AG04450 (cell line): ENCODE data around the gene KIAA0319L. TPM values are rescaled to one million over a fixed set of nuclear protein-coding genes. Genes with fewer than 3 reads are reported as not detected.
A peak's percentile ranks its signal among the peaks of the same experiment; 100 is the strongest.

Experiments
- CTCF ChIA-PET: fragments of 300-600, 350-600 bp; formaldehyde crosslinking; extraction: SDS; loops from one replicate; lab custom pipeline; 2022; ENCODE audit warnings: antibody characterized with exemption, inconsistent platforms; lab: Charles Lee
- POLR2A ChIA-PET: fragments of 350-600 bp; formaldehyde crosslinking; extraction: SDS; loops from one replicate; lab custom pipeline; 2021; ENCODE audit warnings: antibody characterized with exemption, inconsistent platforms; lab: Yijun Ruan, JAX
- DNase-seq: peaks from one replicate; pipeline ENCODE4 v3.0.0-alpha.2; 2011; ENCODE audit warnings: low read depth, low spot score
- H3K27ac ChIP-seq: one replicate; pipeline ENCODE4 v1.5.1; 2012; ENCODE audit warnings: low read depth, low read length, control low read depth
- H3K27me3 ChIP-seq: one replicate; pipeline ENCODE4 v1.6.0; 2012; ENCODE audit warnings: low read length; ENCODE audit not compliant: control insufficient read depth, insufficient read depth
- H3K4me3 ChIP-seq: 2 replicates; pipeline ENCODE4 v1.5.1; 2011; ENCODE audit warnings: mild to moderate bottlenecking, low read depth, low read length, control low read depth
- H3K9me3 ChIP-seq: 2 replicates; pipeline ENCODE4 v1.5.1; 2012; ENCODE audit warnings: low read length; ENCODE audit not compliant: control insufficient read depth, insufficient read depth
- polyA plus RNA-seq: library from polyadenylated mRNA; depleted of rRNA; stranded (reverse); fragments of >200 nt; gene quantifications from 2 replicates; pipeline ENCODE4 v1.2.3, GENCODE V29; 2011
- TF ChIP-seq, protein P1 (sequence below): IDR thresholded peaks from 2 replicates; pipeline ENCODE4 v1.5.1; 2011; ENCODE audit warnings: low read depth, low read length, control low read depth, inconsistent platforms

KIAA0319L gene
- polyA plus RNA-seq, 1 experiment, result 69.5 TPM

DNA sequence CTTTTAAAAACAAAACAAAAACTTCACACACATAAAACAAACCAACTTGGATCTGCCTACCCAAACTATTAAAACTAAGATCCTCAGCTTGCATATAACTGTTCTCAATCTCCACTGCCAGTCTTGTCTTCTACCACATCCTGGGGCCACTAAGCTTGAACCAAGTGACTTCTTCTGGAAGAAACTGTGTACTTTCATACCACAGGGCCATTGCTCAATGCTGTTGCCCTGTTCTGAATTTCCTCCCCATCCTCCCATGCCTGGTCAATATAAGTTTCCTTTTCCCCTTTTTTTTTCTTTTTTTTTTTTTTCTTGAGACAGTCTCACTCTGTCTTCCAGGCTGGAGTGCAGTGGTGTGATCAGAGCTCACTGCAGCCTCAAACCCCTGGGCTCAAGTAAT, 109.9 kb downstream of the KIAA0319L start:
- DNase-seq, result no peak
- ChIA-PET POLR2A (no interaction called here), CTCF (interaction anchor here (0.6 to 9.6 kb wide), 3 partner anchors 21 to 279 kb away, joined by 3 to 220 read pairs (median 7); no protein-coding TSS in a partner anchor)
- Histone ChIP-seq H3K27ac (no peak overlapping the region), H3K27me3 (no peaks in the 10 kb centered on the region), H3K9me3 (no peaks in the 10 kb centered on the region), H3K4me3 (no peak overlapping the region)
- TF ChIP-seq, protein P1, sequence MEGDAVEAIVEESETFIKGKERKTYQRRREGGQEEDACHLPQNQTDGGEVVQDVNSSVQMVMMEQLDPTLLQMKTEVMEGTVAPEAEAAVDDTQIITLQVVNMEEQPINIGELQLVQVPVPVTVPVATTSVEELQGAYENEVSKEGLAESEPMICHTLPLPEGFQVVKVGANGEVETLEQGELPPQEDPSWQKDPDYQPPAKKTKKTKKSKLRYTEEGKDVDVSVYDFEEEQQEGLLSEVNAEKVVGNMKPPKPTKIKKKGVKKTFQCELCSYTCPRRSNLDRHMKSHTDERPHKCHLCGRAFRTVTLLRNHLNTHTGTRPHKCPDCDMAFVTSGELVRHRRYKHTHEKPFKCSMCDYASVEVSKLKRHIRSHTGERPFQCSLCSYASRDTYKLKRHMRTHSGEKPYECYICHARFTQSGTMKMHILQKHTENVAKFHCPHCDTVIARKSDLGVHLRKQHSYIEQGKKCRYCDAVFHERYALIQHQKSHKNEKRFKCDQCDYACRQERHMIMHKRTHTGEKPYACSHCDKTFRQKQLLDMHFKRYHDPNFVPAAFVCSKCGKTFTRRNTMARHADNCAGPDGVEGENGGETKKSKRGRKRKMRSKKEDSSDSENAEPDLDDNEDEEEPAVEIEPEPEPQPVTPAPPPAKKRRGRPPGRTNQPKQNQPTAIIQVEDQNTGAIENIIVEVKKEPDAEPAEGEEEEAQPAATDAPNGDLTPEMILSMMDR, result no peak

GRCh38 chr1:35444519-35444774, 112.8 kb downstream of the KIAA0319L start:
- CTCF ChIA-PET, result interaction anchor here (0.9 to 2.2 kb wide), 5 partner anchors 11 to 592 kb away, joined by 3 to 6 read pairs (median 5); no protein-coding TSS in a partner anchor
- no peaks in the 10 kb centered on the region for H3K9me3 ChIP-seq
- POLR2A ChIA-PET, result interaction anchor here (1.0 kb wide), 1 partner anchor 251 kb away, joined by 3 read pairs; the partner anchor contains the start of gene SFPQ
- no peak overlapping the region for H3K27ac ChIP-seq
- no peaks in the 10 kb centered on the region for H3K27me3 ChIP-seq
- no peak for DNase-seq
- TF ChIP-seq, protein P1, result no peak
- H3K4me3 ChIP-seq, result no peak overlapping the region

DNA sequence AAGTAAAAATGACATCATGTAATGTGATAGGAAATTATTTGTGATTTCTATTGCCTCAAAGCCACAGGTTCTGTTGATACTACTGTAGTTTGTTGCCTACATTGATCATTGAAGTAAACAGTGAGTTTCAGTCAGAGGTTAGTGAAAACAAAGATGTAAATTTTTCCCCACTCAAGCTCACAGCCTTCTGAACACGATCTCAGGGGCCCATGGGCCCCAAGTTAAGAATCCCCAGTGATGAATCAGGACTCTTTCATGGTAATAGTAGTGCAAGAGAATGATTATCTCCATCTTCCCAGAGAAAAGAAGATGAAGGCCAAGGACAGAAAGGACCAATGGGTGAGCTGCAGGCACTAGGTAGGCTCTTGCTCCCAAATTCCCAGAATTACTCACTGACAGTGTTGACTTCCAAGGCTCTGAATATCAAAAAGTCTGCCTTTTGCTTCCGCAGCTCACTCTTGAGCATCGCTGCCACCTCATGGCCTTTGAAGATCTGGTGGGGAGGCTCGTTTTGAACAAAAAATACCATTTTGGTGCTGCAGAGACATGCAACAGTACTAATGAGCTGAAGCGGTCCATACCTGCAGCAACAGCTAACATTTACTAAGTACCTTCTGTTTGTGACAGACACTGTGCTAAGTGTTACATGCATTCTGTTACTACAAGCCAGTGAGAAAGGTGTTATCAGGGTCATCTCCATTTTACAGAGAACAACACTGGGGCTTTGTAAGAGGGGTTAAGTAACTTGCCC, 113.3 kb downstream of the KIAA0319L start:
- POLR2A ChIA-PET, result interaction anchor here (1.0 kb wide), 1 partner anchor 251 kb away, joined by 3 read pairs; the partner anchor contains the start of gene SFPQ
- no peak for DNase-seq

GRCh38 chr1:35442734-35443133, 114.5 kb downstream of the KIAA0319L start:
- Histone ChIP-seq H3K27ac (no peak overlapping the region), H3K27me3 (no peaks in the 10 kb centered on the region), H3K4me3 (no peak overlapping the region), H3K9me3 (no peaks in the 10 kb centered on the region)
- TF ChIP-seq, protein P1, result no peak
- POLR2A ChIA-PET, result no interaction called here
- CTCF ChIA-PET, result interaction anchor here (1.1 to 1.9 kb wide), 2 partner anchors 122 to 126 kb away, joined by 3 to 6 read pairs; no protein-coding TSS in a partner anchor
- no peak for DNase-seq

More for the DNA sequence above, 113.3 kb downstream of the KIAA0319L start:
- Histone ChIP-seq H3K27ac (no peak overlapping the region), H3K9me3 (no peaks in the 10 kb centered on the region), H3K4me3 (no peak overlapping the region), H3K27me3 (no peaks in the 10 kb centered on the region)
- TF ChIP-seq, protein P1, result peak; percentile 29
- CTCF ChIA-PET, result interaction anchor here (0.8 to 2.2 kb wide), 9 partner anchors 11 to 591 kb away, joined by 3 to 6 read pairs (median 3); no protein-coding TSS in a partner anchor
